GM23248 (cell line): Measurements from ENCODE around the gene AKT2.

ENCODE experiments used
- EZH2 ChIP-seq: fragments of 200-600 bp; sonication (generic); IDR thresholded peaks from 2 replicates; pipeline ENCODE4 v1.6.1; 2018; ENCODE audit warnings: antibody characterized with exemption, mild to moderate bottlenecking; ENCODE audit not compliant: insufficient read depth, poor library complexity, severe bottlenecking
- EZH2phosphoT487 ChIP-seq: fragments of 200-600 bp; sonication (generic); IDR thresholded peaks from 2 replicates; pipeline ENCODE4 v1.6.1; 2018; ENCODE audit warnings: antibody characterized with exemption, moderate library complexity, mild to moderate bottlenecking, low read depth; ENCODE audit not compliant: insufficient read depth

DNA sequence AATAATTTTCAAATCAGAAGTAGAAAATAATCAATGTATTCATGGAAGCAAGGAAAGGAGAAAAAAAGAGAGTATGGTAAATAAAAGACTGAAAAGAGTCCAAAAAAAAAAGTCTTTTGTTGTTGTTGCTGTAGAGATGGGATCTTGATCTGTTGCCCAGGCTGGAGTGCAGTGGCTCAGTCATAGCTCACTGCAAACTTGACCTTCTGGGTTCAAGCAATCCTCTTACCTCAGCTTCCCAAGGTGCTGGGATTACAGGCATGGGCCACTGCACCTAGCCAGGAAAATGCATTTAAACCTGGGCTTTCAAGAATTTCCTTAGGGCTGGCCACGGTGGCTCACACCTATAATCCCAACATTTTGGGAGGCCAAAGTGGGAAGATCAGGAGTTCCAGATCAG is 100.9 kb downstream of the AKT2 start:
- TF ChIP-seq EZH2 (no peak), EZH2phosphoT487 (no peak)
